ENCODE data around the gene APLP2. TPM values are rescaled to one million over a fixed set of nuclear protein-coding genes. Genes with fewer than 3 reads are reported as not detected.

Gene APLP2
- total RNA-seq, 1 experiment from 2014 or later, result 210 TPM

DNA sequence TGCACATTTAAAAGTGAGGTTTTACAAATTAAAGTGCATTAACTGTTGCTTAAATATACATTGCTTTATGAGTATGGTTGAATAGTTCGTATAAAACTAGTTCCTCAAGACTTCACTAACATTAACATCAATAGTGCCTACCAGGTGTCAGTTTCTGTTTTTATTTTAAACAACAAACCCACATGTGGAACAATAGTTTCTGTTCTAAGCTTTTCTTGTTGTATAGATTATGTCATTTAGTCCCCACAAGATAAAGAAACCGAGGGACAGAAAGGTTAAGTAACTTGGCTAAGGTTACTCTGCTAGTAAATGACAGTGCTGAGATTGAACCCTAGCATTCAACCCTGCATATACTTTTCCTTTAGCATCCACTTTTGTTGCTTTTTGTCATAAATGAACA, 48.5 kb downstream of the APLP2 start:
- Histone ChIP-seq H3K4me1 (ENCODE audit: control insufficient read depth in 1 of 2, insufficient read depth in 2 of 2, low read length in 2 of 2) (peaks cover 6 to 30% of the 10 kb centered on the region in 2 experiments), H3K27ac (ENCODE audit: low read depth, low read length) (no peak overlapping the region), H3K9ac (ENCODE audit: low read length) (no peak overlapping the region), H3K36me3 (ENCODE audit: control insufficient read depth in 1 of 2, insufficient read depth in 2 of 2, low read length in 2 of 2) (peaks cover 2 to 7% of the 10 kb centered on the region in 2 experiments; a peak in 2 of 4 replicates), H4K20me1 (ENCODE audit: insufficient read depth) (0 out of 2 replicates have a peak, but pooled peaks cover 3% of the 10 kb centered on the region), H3K9me3 (ENCODE audit: control insufficient read depth in 1 of 2, insufficient read depth in 1 of 2, low read depth in 1 of 2, low read length in 2 of 2) (no peaks in the 10 kb centered on the region), H2AFZ (ENCODE audit: low read depth, low read length, poor library complexity, severe bottlenecking) (no peak overlapping the region), H3K4me2 (ENCODE audit: low read length) (no peak overlapping the region), H3K27me3 (ENCODE audit: insufficient read depth, low read length) (no peaks in the 10 kb centered on the region), H3K4me3 (replicated peaks in 1 of 2; ENCODE audit: low read depth in 1 of 2, low read length in 2 of 2) (no peak overlapping the region), H3K9me2 (ENCODE audit: insufficient read depth) (no peaks in the 10 kb centered on the region), H3K79me2 (ENCODE audit: insufficient read depth, low read length) (no peaks in the 10 kb centered on the region; the same call in 1 of the 2 replicates)
- BruUV-seq (replicated peaks), result no TSS peak
- ChIA-PET POLR2A (no interaction called here), RAD21 (ENCODE audit: low non-redundant PET in 1 of 2, low total read pairs in 2 of 2, uncharacterized antibody in 2 of 2, unreplicated experiment in 2 of 2) (no interaction called here), CTCF (no interaction called here)
- DNase-seq (ENCODE audit: low read depth, low spot score), result no peak
- intact Hi-C loops (cut with micrococcal nuclease), result no loop called here
- TF ChIP-seq FOSL1 (IDR thresholded peaks at IDR 0.05; ENCODE audit: low read depth) (no peak), SIN3A (IDR thresholded peaks at IDR 0.05; ENCODE audit: low read depth) (no peak), ZNF274 (IDR thresholded peaks at IDR 0.05; ENCODE audit: low read depth, low read length) (no peak), TCF7L2 (IDR thresholded peaks at IDR 0.05; ENCODE audit: borderline replicate concordance, extremely low read depth, insufficient read depth, insufficient read length) (no peak), JUND (IDR thresholded peaks at IDR 0.05) (no peak), CBX3 (IDR thresholded peaks at IDR 0.05; ENCODE audit: low read depth) (no peak), POLR2AphosphoS5 (IDR thresholded peaks at IDR 0.05; ENCODE audit: low read depth, low read length) (no peak), ZFX (IDR thresholded peaks at IDR 0.05) (no peak), CEBPB (IDR thresholded peaks at IDR 0.05; ENCODE audit: low read depth) (no peak)
- TF ChIP-seq, protein P1, sequence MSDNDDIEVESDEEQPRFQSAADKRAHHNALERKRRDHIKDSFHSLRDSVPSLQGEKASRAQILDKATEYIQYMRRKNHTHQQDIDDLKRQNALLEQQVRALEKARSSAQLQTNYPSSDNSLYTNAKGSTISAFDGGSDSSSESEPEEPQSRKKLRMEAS (IDR thresholded peaks at IDR 0.05), result no peak
- TF ChIP-seq, protein P2, sequence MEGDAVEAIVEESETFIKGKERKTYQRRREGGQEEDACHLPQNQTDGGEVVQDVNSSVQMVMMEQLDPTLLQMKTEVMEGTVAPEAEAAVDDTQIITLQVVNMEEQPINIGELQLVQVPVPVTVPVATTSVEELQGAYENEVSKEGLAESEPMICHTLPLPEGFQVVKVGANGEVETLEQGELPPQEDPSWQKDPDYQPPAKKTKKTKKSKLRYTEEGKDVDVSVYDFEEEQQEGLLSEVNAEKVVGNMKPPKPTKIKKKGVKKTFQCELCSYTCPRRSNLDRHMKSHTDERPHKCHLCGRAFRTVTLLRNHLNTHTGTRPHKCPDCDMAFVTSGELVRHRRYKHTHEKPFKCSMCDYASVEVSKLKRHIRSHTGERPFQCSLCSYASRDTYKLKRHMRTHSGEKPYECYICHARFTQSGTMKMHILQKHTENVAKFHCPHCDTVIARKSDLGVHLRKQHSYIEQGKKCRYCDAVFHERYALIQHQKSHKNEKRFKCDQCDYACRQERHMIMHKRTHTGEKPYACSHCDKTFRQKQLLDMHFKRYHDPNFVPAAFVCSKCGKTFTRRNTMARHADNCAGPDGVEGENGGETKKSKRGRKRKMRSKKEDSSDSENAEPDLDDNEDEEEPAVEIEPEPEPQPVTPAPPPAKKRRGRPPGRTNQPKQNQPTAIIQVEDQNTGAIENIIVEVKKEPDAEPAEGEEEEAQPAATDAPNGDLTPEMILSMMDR (IDR thresholded peaks at IDR 0.05 in 2 of 3, conservative IDR thresholded peaks at IDR 0.05 in 1 of 3; ENCODE audit: borderline replicate concordance in 1 of 3, insufficient read depth in 1 of 3, low read depth in 2 of 3, low read length in 2 of 3), result no peak
- TF ChIP-seq, protein P3, sequence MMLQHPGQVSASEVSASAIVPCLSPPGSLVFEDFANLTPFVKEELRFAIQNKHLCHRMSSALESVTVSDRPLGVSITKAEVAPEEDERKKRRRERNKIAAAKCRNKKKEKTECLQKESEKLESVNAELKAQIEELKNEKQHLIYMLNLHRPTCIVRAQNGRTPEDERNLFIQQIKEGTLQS (IDR thresholded peaks at IDR 0.05), result no peak
- no peak for ATAC-seq
